H1 (cell line): ENCODE data around the gene BLOC1S4. TPM values are rescaled to one million over a fixed set of nuclear protein-coding genes. Genes with fewer than 3 reads are reported as not detected.

Experiments
- CTCF ChIA-PET: fragments of 300-600 bp; sonication (Branson Sonifier 250); formaldehyde crosslinking; loops from one replicate; lab custom pipeline; 2021; ENCODE audit not compliant: partially characterized antibody; lab: Charles Lee
- POLR2A ChIA-PET: fragments of 300-600 bp; sonication (Branson Sonifier 250); formaldehyde crosslinking; loops from one replicate; lab custom pipeline; 2021; ENCODE audit warnings: inconsistent platforms; ENCODE audit not compliant: partially characterized antibody; lab: Charles Lee
- DNase-seq, 2 experiments: peaks; one replicate each; pipeline versions ENCODE4 v3.0.0 to v3.0.0-alpha.2; 2010 to 2022; ENCODE audit warnings: low spot score in 2 of 2, low read depth in 1 of 2, mixed read lengths in 1 of 2
- FAIRE-seq: peaks from 2 replicates; lab custom pipeline; 2011; peaks lifted over from hg19 to GRCh38; lab: Jason Lieb, UNC
- H2AFZ ChIP-seq: 2 replicates; pipeline ENCODE4 v1.8.1; 2012; ENCODE audit warnings: low read length, inconsistent platforms
- H2AK5ac ChIP-seq: 2 replicates; pipeline ENCODE4 v1.6.1; 2013; ENCODE audit warnings: low read depth, low read length
- H2BK120ac ChIP-seq: replicated peaks from 2 replicates; pipeline ENCODE3; 2013; ENCODE audit warnings: low read depth, low read length, inconsistent platforms
- H2BK12ac ChIP-seq: 2 replicates; pipeline ENCODE4 v1.6.1; 2013; ENCODE audit warnings: low read depth, low read length
- H2BK15ac ChIP-seq: 2 replicates; pipeline ENCODE4 v1.6.1; 2013; ENCODE audit warnings: low read length
- H2BK20ac ChIP-seq: 2 replicates; pipeline ENCODE4 v1.6.1; 2013; ENCODE audit warnings: low read length
- H2BK5ac ChIP-seq: 2 replicates; pipeline ENCODE4 v1.6.1; 2013; ENCODE audit warnings: low read depth, low read length
- H3K14ac ChIP-seq: 2 replicates; pipeline ENCODE4 v1.6.1; 2013; ENCODE audit warnings: inconsistent platforms; ENCODE audit not compliant: insufficient read length
- H3K18ac ChIP-seq: 2 replicates; pipeline ENCODE4 v1.6.1; 2013; ENCODE audit warnings: low read length; ENCODE audit errors: extremely low read depth
- H3K23ac ChIP-seq: 2 replicates; pipeline ENCODE4 v1.6.1; 2013; ENCODE audit warnings: inconsistent platforms; ENCODE audit not compliant: insufficient read length
- H3K23me2 ChIP-seq: 2 replicates; pipeline ENCODE4 v1.6.1; 2013; ENCODE audit warnings: low read depth, low read length
- H3K27ac ChIP-seq: 2 replicates; pipeline ENCODE4 v1.6.1; 2011; ENCODE audit warnings: low read depth, low read length, inconsistent platforms
- H3K27me3 ChIP-seq, 4 experiments: replicated peaks in 1 of 4; 1 replicate in 1 of 4; 2 replicates in 3 of 4; pipeline versions ENCODE4 v1.6.1 to v1.8.1; 2011 to 2013; ENCODE audit warnings: low read length in 3 of 4, mild to moderate bottlenecking in 3 of 4, inconsistent platforms in 2 of 4, mixed read lengths in 2 of 4, moderate library complexity in 1 of 4; ENCODE audit not compliant: control insufficient read depth in 3 of 4, insufficient read depth in 3 of 4; ENCODE audit errors: extremely low read depth in 1 of 4
- H3K36me3 ChIP-seq, 4 experiments: 2 replicates each; pipeline versions ENCODE4 v1.6.1 to v1.8.1; 2011 to 2013; ENCODE audit warnings: mild to moderate bottlenecking in 4 of 4, low read length in 3 of 4, moderate library complexity in 2 of 4, control low read depth in 1 of 4, inconsistent platforms in 1 of 4; ENCODE audit not compliant: insufficient read depth in 4 of 4, control insufficient read depth in 2 of 4
- H3K4ac ChIP-seq: replicated peaks from 2 replicates; pipeline ENCODE3; 2013; ENCODE audit warnings: low read length, low read depth, mixed read lengths, inconsistent platforms; ENCODE audit not compliant: insufficient read length
- H3K4me1 ChIP-seq, 4 experiments: replicated peaks in 1 of 4; 1 replicate in 1 of 4; 2 replicates in 3 of 4; pipeline versions ENCODE4 v1.6.1 to v1.8.1; 2011 to 2013; ENCODE audit warnings: low read length in 3 of 4, inconsistent platforms in 2 of 4, mixed read lengths in 1 of 4; ENCODE audit not compliant: insufficient read depth in 4 of 4, control insufficient read depth in 3 of 4
- H3K4me2 ChIP-seq, 2 experiments: 2 replicates each; pipeline versions ENCODE4 v1.6.1 to v1.8.1; 2011 to 2013; ENCODE audit warnings: low read depth in 2 of 2, low read length in 2 of 2, control low read depth in 1 of 2, inconsistent platforms in 1 of 2, mild to moderate bottlenecking in 1 of 2; ENCODE audit not compliant: insufficient read depth in 1 of 2
- H3K4me3 ChIP-seq, 4 experiments: fragments of 200-600, 300-600 bp in 1 of 4; sonication (generic), shearing (Covaris generic), sonication (Bioruptor Twin) in 1 of 4; 2 replicates each; pipeline versions ENCODE4 v1.5.1 to v1.8.1; 2011 to 2016; ENCODE audit warnings: low read length in 4 of 4, low read depth in 3 of 4, control low read depth in 2 of 4, inconsistent platforms in 2 of 4, mild to moderate bottlenecking in 2 of 4, mixed read lengths in 1 of 4, moderate library complexity in 1 of 4; ENCODE audit not compliant: insufficient read depth in 2 of 4; ENCODE audit errors: extremely low read depth in 1 of 4
- H3K56ac ChIP-seq: replicated peaks from 2 replicates; pipeline ENCODE3; 2013; ENCODE audit warnings: low read depth, mild to moderate bottlenecking, mixed read lengths, low read length, inconsistent platforms; ENCODE audit not compliant: insufficient read length
- H3K79me1 ChIP-seq: 2 replicates; pipeline ENCODE4 v1.6.1; 2013; ENCODE audit warnings: low read depth, low read length, control low read depth
- H3K79me2 ChIP-seq, 2 experiments: 2 replicates each; pipeline versions ENCODE4 v1.6.1 to v1.8.1; 2012 to 2013; ENCODE audit warnings: low read length in 2 of 2, mild to moderate bottlenecking in 2 of 2, inconsistent platforms in 1 of 2; ENCODE audit not compliant: insufficient read depth in 2 of 2, control insufficient read depth in 1 of 2
- H3K9ac ChIP-seq, 4 experiments: replicated peaks in 1 of 4; 1 replicate in 1 of 4; 2 replicates in 3 of 4; pipeline versions ENCODE4 v1.6.1 to v1.8.1; 2011 to 2013; ENCODE audit warnings: low read depth in 3 of 4, low read length in 3 of 4, control low read depth in 2 of 4, mild to moderate bottlenecking in 2 of 4, moderate library complexity in 2 of 4, inconsistent platforms in 1 of 4; ENCODE audit errors: extremely low read depth in 1 of 4
- H3K9me3 ChIP-seq, 2 experiments: 2 replicates each; pipeline versions ENCODE4 v1.6.1 to v1.8.1; 2012 to 2013; ENCODE audit warnings: mild to moderate bottlenecking in 2 of 2, moderate library complexity in 2 of 2, control low read depth in 1 of 2, inconsistent platforms in 1 of 2, low read depth in 1 of 2, low read length in 1 of 2, mixed read lengths in 1 of 2; ENCODE audit not compliant: insufficient read depth in 2 of 2
- H4K20me1 ChIP-seq, 2 experiments: replicated peaks in 1 of 2; 2 replicates each; pipeline versions ENCODE3 to v1.8.1; 2011 to 2013; ENCODE audit warnings: inconsistent platforms in 2 of 2, low read length in 2 of 2, mild to moderate bottlenecking in 1 of 2; ENCODE audit not compliant: insufficient read depth in 2 of 2, control insufficient read depth in 1 of 2
- H4K5ac ChIP-seq: 2 replicates; pipeline ENCODE4 v1.6.1; 2013; ENCODE audit warnings: low read length, low read depth, mixed read lengths, inconsistent platforms; ENCODE audit not compliant: insufficient read length
- H4K8ac ChIP-seq: 2 replicates; pipeline ENCODE4 v1.8.0; 2013; ENCODE audit warnings: mild to moderate bottlenecking, moderate library complexity, low read length, inconsistent platforms; ENCODE audit not compliant: insufficient read depth; ENCODE audit errors: extremely low read depth
- H4K91ac ChIP-seq: replicated peaks from 2 replicates; pipeline ENCODE3; 2013; ENCODE audit warnings: low read length, mixed read lengths, inconsistent platforms; ENCODE audit not compliant: insufficient read length
- BACH1 ChIP-seq: IDR thresholded peaks from 2 replicates; pipeline ENCODE4 v1.6.1; 2012; ENCODE audit warnings: low read length, improper control_type of control experiment
- CHD2 ChIP-seq: IDR thresholded peaks from 2 replicates; pipeline ENCODE4 v1.6.1; 2012; ENCODE audit warnings: low read length, improper control_type of control experiment
- GABPA ChIP-seq: IDR thresholded peaks from 2 replicates; pipeline ENCODE4 v1.6.1; 2011; ENCODE audit warnings: mild to moderate bottlenecking, low read length, moderate library complexity, borderline replicate concordance; ENCODE audit not compliant: insufficient read depth
- HDAC2 ChIP-seq, 2 experiments: fragments of 300-600 bp in 1 of 2; sonication (generic) in 1 of 2; IDR thresholded peaks; 2 replicates each; pipeline ENCODE4 v1.6.1; 2011 to 2012; ENCODE audit warnings: low read depth in 2 of 2, low read length in 2 of 2, mild to moderate bottlenecking in 2 of 2, moderate library complexity in 2 of 2, borderline replicate concordance in 1 of 2, inconsistent platforms in 1 of 2
- MAFK ChIP-seq: IDR thresholded peaks from 2 replicates; pipeline ENCODE4 v1.6.1; 2012; ENCODE audit warnings: low read depth, mild to moderate bottlenecking, improper control_type of control experiment, low read length
- SIX5 ChIP-seq: IDR thresholded peaks from 2 replicates; pipeline ENCODE4 v1.6.1; 2011; ENCODE audit warnings: mild to moderate bottlenecking, low read depth, low read length
- SRF ChIP-seq: IDR thresholded peaks from 2 replicates; pipeline ENCODE4 v1.6.1; 2011; ENCODE audit warnings: mild to moderate bottlenecking, low read depth, low read length, moderate library complexity
- SUZ12 ChIP-seq: fragments of 200-600 bp; sonication (generic); IDR thresholded peaks from 2 replicates; pipeline ENCODE4 v1.6.1; 2012; ENCODE audit warnings: mild to moderate bottlenecking, inconsistent platforms, low read length, moderate library complexity, mixed read lengths
- TCF12 ChIP-seq: IDR thresholded peaks from 2 replicates; pipeline ENCODE4 v1.6.1; 2011; ENCODE audit warnings: low read depth, mild to moderate bottlenecking, low read length
- WGBS, 2 experiments: shearing (Covaris generic) in 1 of 2; methylation state at CpG; one replicate each; pipeline versions ENCODE4 v1.1.6 to v1.1.7; 2013 to 2015; ENCODE audit warnings: low lambda C conversion rate in 2 of 2, mixed read lengths in 2 of 2, inconsistent platforms in 1 of 2, low coverage in 1 of 2, missing lambda C conversion rate in 1 of 2; ENCODE audit not compliant: insufficient replicate concordance in 2 of 2, insufficient coverage in 1 of 2, insufficient read length in 1 of 2; ENCODE audit errors: extremely low coverage in 1 of 2, missing lambda C conversion rate in 1 of 2; 5-methylcytosine and 5-hydroxymethylcytosine counted together
- polyA plus RNA-seq, 7 experiments: library from polyadenylated mRNA; depleted of rRNA in 3 of 7; stranded (reverse) in 5 of 7; unstranded in 2 of 7; fragments of >200 nt in 5 of 7; fragments of 200-250 nt in 2 of 7; gene quantifications; 1 replicate in 5 of 7; 2 replicates in 1 of 7; 4 replicates in 1 of 7; pipeline versions ENCODE4 v1.2.1 to v1.2.3, GENCODE V29; 2011 to 2013; ENCODE audit warnings: missing spikeins in 2 of 7, mixed read lengths in 2 of 7
- total RNA-seq: library from RNA; stranded (reverse); fragmentation: NEBNext Ultra II Directional; extraction: Animal tissue kit (Norgen Biotek cat#: 25700); gene quantifications from 2 replicates; pipeline ENCODE4 v1.2.1, GENCODE V29; 2021

Gene BLOC1S4
- total and polyA plus RNA-seq, 2 of the 8 experiments (the other 6 are each of a cell fraction or from before 2014, with no cell fraction given): 19.1 to 27.8 TPM

GRCh38 chr4:6699388-6699787, 16.6 kb upstream of the BLOC1S4 start:
- H4K20me1 ChIP-seq: no peaks in the 10 kb centered on the region
- H4K8ac ChIP-seq: no peak overlapping the region
- H3K4me2 ChIP-seq: no peak overlapping the region
- H2BK12ac ChIP-seq: no peak overlapping the region
- H3K14ac ChIP-seq: no peak overlapping the region
- H2BK15ac ChIP-seq: no peak overlapping the region
- no peak overlapping the region for H3K27ac ChIP-seq
- peaks cover 9% of the 10 kb centered on the region; the same call in 1 of the 2 replicates for H3K79me1 ChIP-seq
- H3K4me1 ChIP-seq: no peaks in the 10 kb centered on the region; a peak in 1 of 7 replicates
- FAIRE-seq (no peak), DNase-seq (no peak)
- WGBS, 2 experiments: 88% methylated on average over 5 of the region's 5 CpGs; no CpG with 5 or more reads in 1 of the 2 experiments
- H3K18ac ChIP-seq: no peak overlapping the region
- no peak overlapping the region for H4K91ac ChIP-seq
- no peak overlapping the region for H3K4me3 ChIP-seq
- H3K79me2 ChIP-seq: peaks cover 0 to 12% of the 10 kb centered on the region in 2 experiments; a peak in 1 of 4 replicates
- H3K9me3 ChIP-seq: peaks cover 3 to 5% of the 10 kb centered on the region in 2 experiments; a peak in 2 of 4 replicates
- H2BK20ac ChIP-seq: no peak overlapping the region
- no peak overlapping the region for H2BK5ac ChIP-seq
- no peak overlapping the region for H3K4ac ChIP-seq
- H2BK120ac ChIP-seq: no peak overlapping the region
- ChIA-PET CTCF (interaction anchor here (1.4 to 5.0 kb wide), 5 partner anchors 10 to 24 kb away, joined by 3 to 59 read pairs (median 11); no protein-coding TSS in a partner anchor), POLR2A (interaction anchor here (1.1 to 1.2 kb wide), 2 partner anchors 9 to 17 kb away, joined by 3 read pairs; no protein-coding TSS in a partner anchor)
- no peak overlapping the region for H4K5ac ChIP-seq
- H2AK5ac ChIP-seq: no peak overlapping the region
- H3K36me3 ChIP-seq: peaks cover 0 to 12% (median 5%) of the 10 kb centered on the region in 4 experiments; a peak in 4 of 8 replicates
- no peaks in the 10 kb centered on the region for H3K27me3 ChIP-seq
- no peaks in the 10 kb centered on the region for H3K23me2 ChIP-seq
- no peak overlapping the region for H3K56ac ChIP-seq
- no peak overlapping the region for H3K23ac ChIP-seq
- TF ChIP-seq SIX5: no peak
- no peak for TF ChIP-seq TCF12
- TF ChIP-seq SUZ12: no peak
- no peak for TF ChIP-seq HDAC2 (IDR thresholded peaks at IDR 0.05; ENCODE audit: borderline replicate concordance in 1 of 2, low read depth in 2 of 2, low read length in 2 of 2)
- TF ChIP-seq GABPA: no peak
- no peak for TF ChIP-seq SRF
- no peak for TF ChIP-seq BACH1
- TF ChIP-seq MAFK: no peak
- TF ChIP-seq CHD2: no peak
- no peak overlapping the region for H3K9ac ChIP-seq
- no peak overlapping the region for H2AFZ ChIP-seq
